Karpas-422 (cell line): ENCODE data around the gene GSTM1. TPM values are rescaled to one million over a fixed set of nuclear protein-coding genes. Genes with fewer than 3 reads are reported as not detected.
"Not testable (repeated sequence)": the region's sequence is repeated elsewhere in the genome, so short reads cannot be mapped to it uniquely, and the experiment has no call there.

Experiments
- DNase-seq: peaks from one replicate; pipeline ENCODE4 v3.0.0-alpha.2; 2015
- H2AFZ ChIP-seq: fragments of 200-600 bp; sonication (generic); 2 replicates; pipeline ENCODE4 v1.6.1; 2014; ENCODE audit warnings: antibody characterized with exemption, low read length, mixed read lengths
- H3K27ac ChIP-seq: fragments of 200-600 bp; sonication (generic); 2 replicates; pipeline ENCODE4 v1.5.1; 2014; ENCODE audit warnings: mild to moderate bottlenecking, low read length, moderate library complexity
- H3K27me3 ChIP-seq: fragments of 200-600 bp; sonication (generic); 2 replicates; pipeline ENCODE4 v1.6.1; 2014; ENCODE audit warnings: low read length, mixed read lengths
- H3K36me3 ChIP-seq: fragments of 200-600 bp; sonication (generic); 2 replicates; pipeline ENCODE4 v1.6.1; 2014; ENCODE audit warnings: low read length, mixed read lengths; ENCODE audit not compliant: insufficient read depth
- H3K4me1 ChIP-seq: fragments of 200-600 bp; sonication (generic); 2 replicates; pipeline ENCODE4 v1.6.1; 2014; ENCODE audit warnings: mild to moderate bottlenecking, low read length, mixed read lengths
- H3K4me2 ChIP-seq: fragments of 200-600 bp; sonication (generic); 2 replicates; pipeline ENCODE4 v1.6.1; 2014; ENCODE audit warnings: low read length, low read depth, mild to moderate bottlenecking; ENCODE audit not compliant: poor library complexity, severe bottlenecking
- H3K4me3 ChIP-seq: fragments of 200-600 bp; sonication (generic); 2 replicates; pipeline ENCODE4 v1.5.1; 2014; ENCODE audit warnings: mild to moderate bottlenecking, antibody characterized with exemption, low read length, mixed read lengths
- H3K79me2 ChIP-seq: fragments of 200-600 bp; sonication (generic); 2 replicates; pipeline ENCODE4 v1.6.1; 2014; ENCODE audit warnings: mild to moderate bottlenecking, low read length, mixed read lengths
- H3K9ac ChIP-seq: fragments of 200-600 bp; sonication (generic); 2 replicates; pipeline ENCODE4 v1.6.0; 2014; ENCODE audit warnings: low read length
- H3K9me2 ChIP-seq: fragments of 200-600 bp; sonication (generic), shearing (Covaris generic); replicated peaks from 2 replicates; pipeline ENCODE4 v1.6.0; 2014; ENCODE audit warnings: mild to moderate bottlenecking, low read length, moderate library complexity; ENCODE audit not compliant: insufficient read depth
- H3K9me3 ChIP-seq: fragments of 300-700, 200-600 bp; sonication (generic); 2 replicates; pipeline ENCODE4 v1.6.1; 2014; ENCODE audit warnings: low read length, mixed read lengths
- H4K20me1 ChIP-seq: fragments of 200-600 bp; sonication (generic); 2 replicates; pipeline ENCODE4 v1.6.1; 2014; ENCODE audit warnings: mild to moderate bottlenecking, antibody characterized with exemption, low read length, low read depth; ENCODE audit not compliant: insufficient read depth
- total RNA-seq: library from RNA; depleted of rRNA; stranded (reverse); fragments of >200 nt; shearing (Covaris generic); gene quantifications from 2 replicates; pipeline ENCODE4 v1.2.3, GENCODE V29; 2014; ENCODE audit warnings: low replicate concordance

The GSTM1 gene
- total RNA-seq, 1 experiment from 2014 or later: 14.4 TPM

- H3K9me2 ChIP-seq: no peaks in the 10 kb centered on the region
- no peak within 1 kb of the TSS for H3K27ac ChIP-seq
- no peaks in the 10 kb centered on the region for H3K36me3 ChIP-seq
- no peaks in the 10 kb centered on the region for H4K20me1 ChIP-seq
- H3K9ac ChIP-seq: peak within 1 kb of the TSS; percentile 50
- no peaks in the 10 kb centered on the region for H3K79me2 ChIP-seq
- no peaks in the 10 kb centered on the region for H3K9me3 ChIP-seq
- H3K4me1 ChIP-seq: peaks cover 27% of the 10 kb centered on the region
- peak within 1 kb of the TSS; percentile 51; the same call in 1 of the 2 replicates for H3K4me3 ChIP-seq
- DNase-seq: peak; percentile 86
- peak within 1 kb of the TSS; percentile 50 for H3K4me2 ChIP-seq
- no peaks in the 10 kb centered on the region for H3K27me3 ChIP-seq
- peak within 1 kb of the TSS; percentile 7; the same call in 1 of the 2 replicates for H2AFZ ChIP-seq
These were observed 20.0 kb upstream of the GSTM1 start, which contains the start of gene GSTM2 for GRCh38 chr1:109667452-109668122. TSS of gene GSTM2 (plus strand) at chr1:109668057. CDS start at chr1:109668116, 59 bp downstream.

- Histone ChIP-seq H3K79me2 (no peaks in the 10 kb centered on the region), H2AFZ (peak overlapping the region; percentile 7; the same call in 1 of the 2 replicates), H3K4me2 (peak overlapping the region; percentile 50), H3K4me3 (peak overlapping the region; percentile 51; the same call in 1 of the 2 replicates), H3K9ac (peak overlapping the region; percentile 50), H3K9me2 (no peaks in the 10 kb centered on the region), H3K27ac (no peak overlapping the region), H3K36me3 (no peaks in the 10 kb centered on the region), H3K4me1 (peaks cover 27% of the 10 kb centered on the region), H3K9me3 (no peaks in the 10 kb centered on the region), H4K20me1 (no peaks in the 10 kb centered on the region), H3K27me3 (no peaks in the 10 kb centered on the region)
- DNase-seq: no peak
These were observed 19.4 kb upstream of the GSTM1 start for GRCh38 chr1:109668123-109668775.

GRCh38 chr1:109669246-109669948 lies 18.2 kb upstream of the GSTM1 start:
- H3K27ac ChIP-seq: no peak overlapping the region
- H2AFZ ChIP-seq: no peak overlapping the region
- H3K79me2 ChIP-seq: no peaks in the 10 kb centered on the region
- no peak overlapping the region for H3K4me3 ChIP-seq
- peaks cover 18% of the 10 kb centered on the region for H3K4me1 ChIP-seq
- H3K27me3 ChIP-seq: no peaks in the 10 kb centered on the region
- no peaks in the 10 kb centered on the region for H3K9me2 ChIP-seq
- no peak overlapping the region for H3K4me2 ChIP-seq
- H3K9me3 ChIP-seq: no peaks in the 10 kb centered on the region
- no peak overlapping the region for H3K9ac ChIP-seq
- no peaks in the 10 kb centered on the region for H3K36me3 ChIP-seq
- no peaks in the 10 kb centered on the region for H4K20me1 ChIP-seq
- no peak for DNase-seq

DNA sequence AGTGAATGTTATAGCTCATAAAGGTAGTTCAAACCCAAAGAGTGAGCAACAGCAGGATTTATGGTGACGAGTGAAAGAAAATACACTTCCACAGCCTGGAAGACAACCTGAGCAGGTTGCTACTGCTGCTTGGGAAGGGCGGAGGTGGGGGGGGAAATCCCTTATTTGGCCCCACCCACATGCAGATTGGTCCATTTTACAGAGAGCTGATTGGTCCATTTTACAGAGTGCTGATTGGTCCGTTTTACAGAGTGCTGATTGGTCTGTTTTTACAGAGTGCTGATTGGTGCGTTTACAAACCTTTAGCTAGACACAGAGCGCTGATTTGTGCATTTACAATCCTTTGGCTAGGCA lies 17.7 kb upstream of the GSTM1 start:
- not testable (repeated sequence) for H3K4me3 ChIP-seq, H3K36me3 ChIP-seq, H2AFZ ChIP-seq, H3K9me3 ChIP-seq, H3K79me2 ChIP-seq, H3K27ac ChIP-seq, H3K27me3 ChIP-seq, H3K4me2 ChIP-seq, H3K9me2 ChIP-seq, H3K9ac ChIP-seq, H4K20me1 ChIP-seq, DNase-seq
- H3K4me1 ChIP-seq: peaks cover 13% of the 10 kb centered on the region

GRCh38 chr1:109671067-109671466 lies 16.6 kb upstream of the GSTM1 start:
- Histone ChIP-seq H3K9me3 (no peaks in the 10 kb centered on the region), H3K9ac (no peak overlapping the region), H3K27me3 (no peaks in the 10 kb centered on the region), H4K20me1 (no peaks in the 10 kb centered on the region), H3K9me2 (no peaks in the 10 kb centered on the region), H3K4me3 (no peak overlapping the region), H3K4me2 (no peak overlapping the region), H3K79me2 (no peaks in the 10 kb centered on the region), H3K4me1 (peaks cover 13% of the 10 kb centered on the region), H2AFZ (no peak overlapping the region), H3K27ac (no peak overlapping the region), H3K36me3 (no peaks in the 10 kb centered on the region)
- no peak for DNase-seq

DNA sequence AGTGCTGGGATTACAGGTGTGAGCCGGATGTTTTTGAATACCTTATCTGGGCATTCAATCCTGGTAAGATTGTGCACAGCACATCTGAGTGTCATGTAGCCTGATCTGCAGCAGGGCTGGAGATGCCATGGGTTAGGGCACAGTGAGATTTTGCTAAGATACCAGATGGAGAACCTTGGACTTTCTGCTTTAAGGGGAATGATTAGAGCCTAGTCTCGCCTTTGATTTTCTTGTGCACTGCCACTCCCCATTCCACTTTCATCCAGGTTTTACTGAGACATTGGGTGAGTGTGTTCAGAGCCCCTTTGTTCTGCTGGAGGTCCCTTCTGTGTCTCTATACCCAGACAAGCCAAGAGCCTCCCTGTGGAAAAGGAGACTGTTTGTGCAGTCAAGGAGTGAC lies 13.8 kb upstream of the GSTM1 start:
- not testable (repeated sequence) for H3K4me1 ChIP-seq, H2AFZ ChIP-seq, DNase-seq, H3K4me3 ChIP-seq, H4K20me1 ChIP-seq, H3K36me3 ChIP-seq, H3K9ac ChIP-seq, H3K4me2 ChIP-seq, H3K79me2 ChIP-seq, H3K9me2 ChIP-seq, H3K27ac ChIP-seq, H3K27me3 ChIP-seq, H3K9me3 ChIP-seq

- H3K79me2 ChIP-seq, H3K36me3 ChIP-seq: not testable (repeated sequence)
These were observed 10.8 kb upstream of the GSTM1 start for GRCh38 chr1:109676683-109677381.

DNA sequence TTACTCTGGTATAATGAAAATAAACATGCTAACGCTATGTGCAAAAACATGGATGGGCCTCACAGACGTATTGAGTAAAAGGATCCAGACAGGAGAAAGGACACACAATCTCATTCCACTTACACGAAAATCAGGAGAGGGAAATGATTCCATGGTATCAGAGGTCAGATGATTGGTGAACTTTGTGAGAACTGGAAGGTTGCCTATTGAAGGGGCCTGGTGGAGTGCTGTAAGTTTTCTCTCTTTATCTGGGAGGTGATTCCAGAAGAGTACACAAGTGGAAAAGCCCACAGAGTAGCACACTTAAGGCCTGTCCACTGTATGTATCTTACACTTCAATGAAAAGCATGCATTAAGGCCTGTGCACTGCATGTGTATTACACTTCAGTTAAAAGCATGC lies 10.2 kb upstream of the GSTM1 start:
- Histone ChIP-seq H3K4me1 (no peaks in the 10 kb centered on the region), H3K9ac (no peak overlapping the region), H3K9me3 (no peaks in the 10 kb centered on the region), H3K4me3 (no peak overlapping the region), H3K36me3 (no peaks in the 10 kb centered on the region), H3K4me2 (no peak overlapping the region), H3K79me2 (no peaks in the 10 kb centered on the region), H4K20me1 (no peaks in the 10 kb centered on the region), H2AFZ (no peak overlapping the region), H3K9me2 (no peaks in the 10 kb centered on the region), H3K27ac (no peak overlapping the region), H3K27me3 (no peaks in the 10 kb centered on the region)
- no peak for DNase-seq

More at GRCh38 chr1:109676683-109677381, 10.8 kb upstream of the GSTM1 start:
- H3K9me3 ChIP-seq, H3K4me3 ChIP-seq, H3K4me1 ChIP-seq, DNase-seq, H4K20me1 ChIP-seq, H3K9me2 ChIP-seq, H3K27me3 ChIP-seq, H3K27ac ChIP-seq, H2AFZ ChIP-seq, H3K4me2 ChIP-seq, H3K9ac ChIP-seq: not testable (repeated sequence)
